K562 (cell line): ENCODE data around the gene CGB8. TPM values are rescaled to one million over a fixed set of nuclear protein-coding genes. Genes with fewer than 3 reads are reported as not detected.

Source experiments
- ADNP ChIP-seq: fragments of 200-800 bp; sonication (Bioruptor generic); IDR thresholded peaks from 2 replicates; pipeline ENCODE4 v1.6.1; 2016; ENCODE audit warnings: missing genetic modification characterization, missing compliant biosample characterization
- BMI1 ChIP-seq: fragments of 150-350 bp; IDR thresholded peaks from 2 replicates; pipeline ENCODE4 v1.6.1; 2014; ENCODE audit warnings: low read length
- CTCF ChIP-seq, 3 experiments: IDR thresholded peaks in 2 of 3; conservative IDR thresholded peaks in 1 of 3; 2 replicates each; pipeline ENCODE4 v1.5.1; 2011 to 2012; ENCODE audit warnings: low read length in 3 of 3, mild to moderate bottlenecking in 3 of 3, control low read depth in 2 of 3, improper control_type of control experiment in 1 of 3, inconsistent platforms in 1 of 3, low read depth in 1 of 3, mixed read lengths in 1 of 3, moderate library complexity in 1 of 3; ENCODE audit not compliant: insufficient read depth in 2 of 3
- E2F1 ChIP-seq: sonication (generic); formaldehyde crosslinking; IDR thresholded peaks from 2 replicates; pipeline ENCODE4 v1.8.1; 2023; ENCODE audit warnings: mild to moderate bottlenecking, missing genetic modification reagents, moderate library complexity
- FIP1L1 ChIP-seq: fragments of 200-400 bp; formaldehyde crosslinking; IDR thresholded peaks from 2 replicates; pipeline ENCODE4 v1.6.1; 2018; ENCODE audit warnings: mild to moderate bottlenecking, low read depth, low read length; ENCODE audit not compliant: poor library complexity, severe bottlenecking
- HOXB6 ChIP-seq: fragments of 250-450 bp; sonication (Bioruptor Pico); IDR thresholded peaks from 2 replicates; pipeline ENCODE4 v1.5.1; 2022; ENCODE audit warnings: mild to moderate bottlenecking, borderline replicate concordance
- ILK ChIP-seq: fragments of 450-650 bp; IDR thresholded peaks from 2 replicates; pipeline ENCODE4 v1.6.1; 2016; ENCODE audit warnings: missing genetic modification characterization, low read depth, mild to moderate bottlenecking, missing compliant biosample characterization, moderate library complexity, borderline replicate concordance
- KLF10 ChIP-seq: fragments of 250-450 bp; sonication (Bioruptor Pico); IDR thresholded peaks from 2 replicates; pipeline ENCODE4 v1.6.1; 2021; ENCODE audit warnings: matching md5 sums
- MBD2 ChIP-seq: sonication (generic); IDR thresholded peaks from 2 replicates; pipeline ENCODE4 v1.6.1; 2016; ENCODE audit warnings: low read depth, borderline replicate concordance
- MEF2D ChIP-seq: conservative IDR thresholded peaks from 2 replicates; pipeline ENCODE4 v1.6.1; 2016; ENCODE audit warnings: low read depth, missing genetic modification characterization, missing compliant biosample characterization
- NONO ChIP-seq, 2 experiments: fragments of 200-400 bp in 1 of 2; fragments of 450-650 bp in 1 of 2; formaldehyde crosslinking in 1 of 2; IDR thresholded peaks; 2 replicates each; pipeline ENCODE4 v1.6.1; 2017; ENCODE audit warnings: low read depth in 2 of 2, mild to moderate bottlenecking in 2 of 2, moderate library complexity in 2 of 2, low read length in 1 of 2
- NR1H2 ChIP-seq: sonication (generic); formaldehyde crosslinking; IDR thresholded peaks from 2 replicates; pipeline ENCODE4 v1.4.0; 2020; ENCODE audit warnings: mild to moderate bottlenecking, missing genetic modification reagents
- PCBP1 ChIP-seq: fragments of 200-400 bp; formaldehyde crosslinking; IDR thresholded peaks from 2 replicates; pipeline ENCODE4 v1.6.1; 2018; ENCODE audit warnings: mild to moderate bottlenecking, low read depth, low read length; ENCODE audit not compliant: poor library complexity, severe bottlenecking
- PHB2 ChIP-seq: fragments of 450-650 bp; IDR thresholded peaks from 2 replicates; pipeline ENCODE4 v1.6.1; 2017; ENCODE audit warnings: low read depth
- POLR2AphosphoS5 ChIP-seq: IDR thresholded peaks from 2 replicates; pipeline ENCODE4 v1.6.1; 2011; ENCODE audit warnings: mild to moderate bottlenecking, low read depth, low read length, moderate library complexity; ENCODE audit not compliant: control insufficient read depth, insufficient read depth
- SP1 ChIP-seq: sonication (generic); formaldehyde crosslinking; IDR thresholded peaks from 2 replicates; pipeline ENCODE4 v1.8.1; 2022; ENCODE audit warnings: mild to moderate bottlenecking, missing genetic modification reagents
- THAP7 ChIP-seq: fragments of 250-450 bp; sonication (Bioruptor Pico); IDR thresholded peaks from 2 replicates; pipeline ENCODE4 v1.5.0; 2021
- U2AF1 ChIP-seq: fragments of 200-400 bp; formaldehyde crosslinking; optimal IDR thresholded peaks from 2 replicates; pipeline ENCODE3; 2017; ENCODE audit warnings: mild to moderate bottlenecking, low read depth, low read length, moderate library complexity
- YY1 ChIP-seq, 3 experiments: IDR thresholded peaks; 2 replicates each; pipeline ENCODE4 v1.6.1; 2011; ENCODE audit warnings: low read length in 2 of 3, mild to moderate bottlenecking in 2 of 3, moderate library complexity in 2 of 3, borderline replicate concordance in 1 of 3, control low read depth in 1 of 3, low read depth in 1 of 3; ENCODE audit not compliant: insufficient read depth in 3 of 3, insufficient replicate concordance in 2 of 3, control insufficient read depth in 1 of 3, insufficient read length in 1 of 3; ENCODE audit errors: extremely low read depth in 1 of 3
- ZBTB5 ChIP-seq: fragments of 450-650 bp; IDR thresholded peaks from 2 replicates; pipeline ENCODE4 v1.6.1; 2017; ENCODE audit warnings: antibody characterized with exemption
- ZNF507 ChIP-seq: conservative IDR thresholded peaks from 2 replicates; pipeline ENCODE4 v1.6.1; 2017; ENCODE audit warnings: missing genetic modification characterization, missing compliant biosample characterization
- ZSCAN29 ChIP-seq: fragments of 450-650 bp; IDR thresholded peaks from 2 replicates; pipeline ENCODE4 v1.6.1; 2017
- polyA plus RNA-seq, 8 experiments: library from polyadenylated mRNA; depleted of rRNA in 4 of 8; stranded (reverse) in 5 of 8; unstranded in 3 of 8; fragments of >200 nt; fragmentation: Nextera tagmentation in 2 of 8; fragmentation: Illumina TruSeq in 1 of 8; extraction: Ambion mirVana in 2 of 8; extraction: Trizol in 1 of 8; gene quantifications; 2 replicates each; pipeline versions ENCODE4 v1.2.1 to v1.2.3, GENCODE V29; 2011 to 2014; ENCODE audit warnings: inconsistent platforms in 1 of 8, missing spikeins in 1 of 8
- total RNA-seq, 7 experiments: library from RNA; depleted of rRNA in 6 of 7; stranded (reverse); fragments of >200 nt in 6 of 7; fragmentation: Illumina TruSeq in 2 of 7; extraction: Trizol in 2 of 7; gene quantifications; 2 replicates each; pipeline versions ENCODE4 v1.2.1 to v1.2.3, GENCODE V29; 2011 to 2021; ENCODE audit warnings: low replicate concordance in 1 of 7

Gene CGB8
- total and polyA plus RNA-seq, 9 of the 15 experiments (the other 6 are each of a cell fraction or from before 2014, with no cell fraction given) = not detected

- TF ChIP-seq HOXB6 (CRISPR knock-in tag) = no peak
- TF ChIP-seq KLF10 (CRISPR knock-in tag) = no peak
- TF ChIP-seq E2F1 (CRISPR knock-in tag) = no peak
- TF ChIP-seq ZSCAN29 = no peak
- TF ChIP-seq MBD2 = no peak
- peak; percentile 72 for TF ChIP-seq SP1 (CRISPR knock-in tag)
- TF ChIP-seq YY1 (IDR thresholded peaks at IDR 0.05; ENCODE audit: borderline replicate concordance in 1 of 3, control insufficient read depth in 1 of 3, extremely low read depth in 1 of 3, insufficient read depth in 3 of 3, insufficient read length in 1 of 3, insufficient replicate concordance in 2 of 3, low read depth in 1 of 3, low read length in 2 of 3) = peak in 1 of 3 experiments; percentile 5
- TF ChIP-seq CTCF (IDR thresholded peaks at IDR 0.05 in 2 of 3, conservative IDR thresholded peaks at IDR 0.05 in 1 of 3; ENCODE audit: insufficient read depth in 2 of 3, low read depth in 1 of 3, low read length in 3 of 3) = peak in 2 of 3 experiments; percentile 18 to 34; a peak in 2 of 6 replicates
- TF ChIP-seq NR1H2 (CRISPR knock-in tag) = no peak
- no peak for TF ChIP-seq ZNF507 (tag)
- TF ChIP-seq NONO (IDR thresholded peaks at IDR 0.05; ENCODE audit: low read depth in 2 of 2, low read length in 1 of 2) = no peak
- no peak for TF ChIP-seq ZBTB5
- no peak for TF ChIP-seq PHB2
- no peak for TF ChIP-seq THAP7 (CRISPR knock-in tag)
- no peak for TF ChIP-seq ILK (tag)
- TF ChIP-seq POLR2AphosphoS5 = no peak
- no peak for TF ChIP-seq FIP1L1
- no peak for TF ChIP-seq BMI1
- TF ChIP-seq PCBP1 = peak; percentile 62
- TF ChIP-seq ADNP = no peak
- no peak for TF ChIP-seq MEF2D (tag)
- TF ChIP-seq U2AF1 = no peak
These were observed 7.4 kb upstream of the CGB8 start (continued) for GRCh38 chr19:49056101-49056901.
